Measurements from ENCODE around the gene RASSF8.

RASSF8 gene

DNA sequence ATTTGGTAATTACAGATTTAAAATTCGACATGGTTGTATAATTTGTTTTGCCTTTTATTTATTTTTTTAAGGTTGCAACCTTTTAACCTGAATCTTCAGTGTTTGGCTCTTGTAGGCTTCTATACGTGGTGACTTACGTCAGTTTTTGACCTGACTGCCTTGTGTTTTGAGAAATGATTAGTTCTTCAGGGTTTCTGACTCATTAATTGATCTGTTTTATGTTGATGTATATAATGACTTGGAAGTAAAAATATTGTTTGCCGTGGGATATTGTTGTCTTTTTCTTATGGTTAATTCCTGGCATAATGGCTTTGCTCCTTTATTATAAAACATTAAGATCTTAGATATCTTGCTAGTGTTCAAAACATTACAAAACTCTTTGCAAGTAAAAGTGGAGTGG is 2.5 kb downstream of the RASSF8 start:
- TF ChIP-seq ZNF274 (IDR thresholded peaks at IDR 0.05; ENCODE audit: low read depth, low read length): no peak
- no peak for TF ChIP-seq YY1 (IDR thresholded peaks at IDR 0.05; ENCODE audit: insufficient read depth, insufficient read length)
- no peak for TF ChIP-seq SUZ12 (IDR thresholded peaks at IDR 0.05; ENCODE audit: extremely low read depth, insufficient read depth, insufficient read length)
- H3K36me3 ChIP-seq (ENCODE audit: insufficient read depth, insufficient read length, low read length): peaks cover 14% of the 10 kb centered on the region
- H3K4me1 ChIP-seq (ENCODE audit: insufficient read depth, insufficient read length): peaks cover 3% of the 10 kb centered on the region
- no peak overlapping the region for H3K9ac ChIP-seq (ENCODE audit: insufficient read length, low read depth)
- peaks cover 25% of the 10 kb centered on the region for H3K9me3 ChIP-seq (ENCODE audit: insufficient read depth, low read length)
- DNase-seq (ENCODE audit: low read depth, low spot score): no peak
- no peak overlapping the region for H3K4me3 ChIP-seq (ENCODE audit: insufficient read length, low read depth)
- H3K27me3 ChIP-seq (ENCODE audit: insufficient read depth, insufficient read length): no peaks in the 10 kb centered on the region

DNA sequence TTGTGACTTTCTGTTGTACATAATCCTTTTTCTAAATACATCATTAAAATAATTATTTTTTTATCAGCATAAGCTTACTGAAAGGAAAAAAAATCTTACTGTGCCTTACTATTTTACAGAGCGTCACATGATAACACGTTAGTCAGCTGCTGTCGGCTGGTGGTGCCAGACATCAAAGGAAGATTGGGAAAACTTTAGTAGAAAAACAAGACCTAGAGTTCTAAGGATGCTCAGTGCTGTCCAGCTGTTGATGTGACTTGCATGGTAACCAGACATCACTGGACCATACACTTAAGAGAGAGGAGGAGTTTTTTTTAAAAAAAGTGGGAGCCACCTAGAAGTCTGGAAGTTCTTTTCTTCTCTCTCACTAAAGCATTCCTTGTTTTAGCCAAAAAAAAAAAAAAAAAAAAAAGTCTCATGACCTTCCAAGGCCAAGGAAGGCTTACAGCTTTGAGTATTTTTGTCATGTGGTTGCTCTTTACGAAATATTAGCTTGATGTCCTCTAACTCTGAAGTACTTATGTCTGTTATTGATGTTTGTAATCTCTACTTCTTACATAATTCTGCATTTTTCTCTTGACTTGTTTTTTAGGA is 4.5 kb downstream of the RASSF8 start:
- no peaks in the 10 kb centered on the region for H3K27me3 ChIP-seq (ENCODE audit: insufficient read depth, insufficient read length)
- no peak for DNase-seq (ENCODE audit: low read depth, low spot score)
- H3K9me3 ChIP-seq (ENCODE audit: insufficient read depth, low read length): peaks cover 25% of the 10 kb centered on the region
- TF ChIP-seq YY1 (IDR thresholded peaks at IDR 0.05; ENCODE audit: insufficient read depth, insufficient read length) (no peak), SUZ12 (IDR thresholded peaks at IDR 0.05; ENCODE audit: extremely low read depth, insufficient read depth, insufficient read length) (no peak), ZNF274 (IDR thresholded peaks at IDR 0.05; ENCODE audit: low read depth, low read length) (no peak)
- peaks cover 14% of the 10 kb centered on the region for H3K36me3 ChIP-seq (ENCODE audit: insufficient read depth, insufficient read length, low read length)
- H3K4me1 ChIP-seq (ENCODE audit: insufficient read depth, insufficient read length): no peaks in the 10 kb centered on the region
- H3K4me3 ChIP-seq (ENCODE audit: insufficient read length, low read depth): no peak overlapping the region
- H3K9ac ChIP-seq (ENCODE audit: insufficient read length, low read depth): no peak overlapping the region

DNA sequence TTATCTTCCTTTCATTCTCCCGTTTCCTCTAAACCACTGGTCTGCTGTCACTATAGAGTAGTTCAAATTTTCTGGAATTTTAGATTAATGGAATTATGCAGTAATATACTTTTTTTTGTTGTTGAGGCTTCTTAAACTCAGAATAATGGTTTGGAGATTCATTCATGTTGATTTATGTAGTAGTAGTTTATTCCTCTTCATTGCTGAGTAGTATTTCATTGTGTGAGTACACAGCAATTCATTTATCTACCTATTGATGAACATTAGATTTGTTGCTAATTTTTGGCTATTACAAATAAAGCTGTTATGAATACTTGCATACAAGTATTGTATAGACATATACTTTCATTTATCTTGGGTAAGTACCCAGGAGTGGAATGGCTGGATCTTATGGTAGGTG is 7.2 kb downstream of the RASSF8 start:
- Histone ChIP-seq H3K9me3 (ENCODE audit: insufficient read depth, low read length) (peaks cover 25% of the 10 kb centered on the region), H3K36me3 (ENCODE audit: insufficient read depth, insufficient read length, low read length) (peaks cover 12% of the 10 kb centered on the region), H3K9ac (ENCODE audit: insufficient read length, low read depth) (no peak overlapping the region), H3K4me3 (ENCODE audit: insufficient read length, low read depth) (no peak overlapping the region), H3K27me3 (ENCODE audit: insufficient read depth, insufficient read length) (no peaks in the 10 kb centered on the region), H3K4me1 (ENCODE audit: insufficient read depth, insufficient read length) (no peaks in the 10 kb centered on the region)
- DNase-seq (ENCODE audit: low read depth, low spot score): no peak
- no peak for TF ChIP-seq YY1 (IDR thresholded peaks at IDR 0.05; ENCODE audit: insufficient read depth, insufficient read length)

DNA sequence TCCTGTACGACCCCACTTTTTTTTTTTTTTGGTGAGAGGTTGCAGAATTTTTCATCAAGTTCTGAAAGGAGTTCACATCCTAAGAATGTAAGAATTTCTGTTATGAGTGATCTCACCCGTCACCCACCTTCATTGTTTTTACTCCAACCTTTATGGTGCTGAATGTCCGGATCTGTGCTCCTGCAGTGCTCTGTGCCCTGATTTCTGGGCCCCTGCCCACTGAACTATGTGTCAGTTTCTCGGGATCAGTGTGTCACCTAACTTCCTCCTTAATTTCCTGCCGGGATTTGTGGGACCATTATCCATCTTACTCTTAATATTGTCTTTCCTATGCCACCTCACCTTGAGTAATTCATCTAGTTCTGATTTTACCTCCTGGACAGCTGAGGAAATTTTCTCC is 11.6 kb downstream of the RASSF8 start:
- Histone ChIP-seq H3K4me3 (ENCODE audit: insufficient read length, low read depth) (no peak overlapping the region), H3K9ac (ENCODE audit: insufficient read length, low read depth) (no peak overlapping the region), H3K9me3 (ENCODE audit: insufficient read depth, low read length) (no peaks in the 10 kb centered on the region), H3K27me3 (ENCODE audit: insufficient read depth, insufficient read length) (no peaks in the 10 kb centered on the region), H3K4me1 (ENCODE audit: insufficient read depth, insufficient read length) (peaks cover 3% of the 10 kb centered on the region), H3K36me3 (ENCODE audit: insufficient read depth, insufficient read length, low read length) (no peaks in the 10 kb centered on the region)
- no peak for TF ChIP-seq YY1 (IDR thresholded peaks at IDR 0.05; ENCODE audit: insufficient read depth, insufficient read length)
- TF ChIP-seq SUZ12 (IDR thresholded peaks at IDR 0.05; ENCODE audit: extremely low read depth, insufficient read depth, insufficient read length): no peak
- TF ChIP-seq ZNF274 (IDR thresholded peaks at IDR 0.05; ENCODE audit: low read depth, low read length): no peak
- DNase-seq (ENCODE audit: low read depth, low spot score): no peak

DNA sequence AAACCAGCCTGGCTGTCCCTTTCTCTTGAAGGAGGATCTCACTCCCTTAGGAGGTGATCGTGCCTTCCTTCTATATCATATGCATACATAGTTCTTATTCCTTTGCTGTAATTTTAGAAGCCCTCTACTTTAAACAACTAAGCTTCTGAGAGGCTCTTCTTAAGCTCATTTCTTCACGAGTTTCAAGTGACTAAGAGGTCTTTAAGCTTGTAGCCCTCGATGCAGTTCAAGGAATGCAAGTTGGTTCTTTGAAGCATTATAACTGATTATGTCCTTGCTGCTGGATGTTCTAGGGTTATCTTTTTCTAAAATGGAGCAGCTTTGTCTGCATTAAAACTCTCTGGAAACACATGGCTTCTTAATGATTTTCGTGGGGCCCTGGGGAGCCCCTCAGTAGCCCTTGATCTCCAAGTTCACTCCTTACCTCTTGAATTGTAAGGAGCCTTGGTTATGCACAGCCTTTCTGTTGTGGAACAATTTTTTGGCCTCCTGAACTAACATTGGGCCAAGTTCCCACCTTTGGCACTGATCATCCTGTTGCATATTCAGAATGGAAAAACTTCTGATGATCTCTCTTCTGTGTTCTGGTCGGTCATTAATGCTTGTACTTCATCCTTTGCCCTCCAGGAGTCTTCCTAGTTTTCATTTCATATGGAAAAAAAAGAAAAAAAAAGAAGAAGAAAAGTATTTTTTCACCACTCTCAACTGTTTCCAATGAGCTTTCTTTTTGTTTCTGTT is 12.6 kb downstream of the RASSF8 start:
- TF ChIP-seq ZNF274 (IDR thresholded peaks at IDR 0.05; ENCODE audit: low read depth, low read length): no peak
- TF ChIP-seq SUZ12 (IDR thresholded peaks at IDR 0.05; ENCODE audit: extremely low read depth, insufficient read depth, insufficient read length): no peak
- no peak for TF ChIP-seq YY1 (IDR thresholded peaks at IDR 0.05; ENCODE audit: insufficient read depth, insufficient read length)
- H3K9ac ChIP-seq (ENCODE audit: insufficient read length, low read depth): no peak overlapping the region
- no peak for DNase-seq (ENCODE audit: low read depth, low spot score)

DNA sequence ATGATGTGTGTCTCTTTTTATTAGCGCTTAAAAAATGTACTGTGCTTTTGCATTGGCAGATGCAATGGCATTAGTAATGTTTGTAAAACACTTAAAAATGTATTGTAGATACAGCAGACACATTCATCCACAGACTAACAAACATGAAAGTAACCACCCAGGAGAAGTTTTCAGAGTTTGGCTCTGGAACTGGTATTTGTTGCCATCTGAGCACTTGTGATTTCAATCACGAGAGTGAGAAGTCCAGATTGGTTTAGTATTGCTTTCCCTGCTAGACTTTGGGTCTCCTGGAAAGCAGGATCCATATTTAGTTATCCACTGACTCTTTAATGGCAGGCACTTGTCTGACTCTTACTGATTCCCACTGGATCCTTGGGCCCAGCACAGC is 13.2 kb downstream of the RASSF8 start:
- H3K27me3 ChIP-seq (ENCODE audit: insufficient read depth, insufficient read length): no peaks in the 10 kb centered on the region
- no peaks in the 10 kb centered on the region for H3K9me3 ChIP-seq (ENCODE audit: insufficient read depth, low read length)
- H3K36me3 ChIP-seq (ENCODE audit: insufficient read depth, insufficient read length, low read length): no peaks in the 10 kb centered on the region
- no peak for DNase-seq (ENCODE audit: low read depth, low spot score)
- no peak overlapping the region for H3K4me3 ChIP-seq (ENCODE audit: insufficient read length, low read depth)
- H3K4me1 ChIP-seq (ENCODE audit: insufficient read depth, insufficient read length): peaks cover 3% of the 10 kb centered on the region
- no peak for TF ChIP-seq SUZ12 (IDR thresholded peaks at IDR 0.05; ENCODE audit: extremely low read depth, insufficient read depth, insufficient read length)
- no peak for TF ChIP-seq ZNF274 (IDR thresholded peaks at IDR 0.05; ENCODE audit: low read depth, low read length)
- no peak for TF ChIP-seq YY1 (IDR thresholded peaks at IDR 0.05; ENCODE audit: insufficient read depth, insufficient read length)
- H3K9ac ChIP-seq (ENCODE audit: insufficient read length, low read depth): no peak overlapping the region

More for the DNA sequence above, 12.6 kb downstream of the RASSF8 start:
- Histone ChIP-seq H3K4me3 (ENCODE audit: insufficient read length, low read depth) (no peak overlapping the region), H3K27me3 (ENCODE audit: insufficient read depth, insufficient read length) (no peaks in the 10 kb centered on the region), H3K36me3 (ENCODE audit: insufficient read depth, insufficient read length, low read length) (no peaks in the 10 kb centered on the region), H3K4me1 (ENCODE audit: insufficient read depth, insufficient read length) (peaks cover 3% of the 10 kb centered on the region), H3K9me3 (ENCODE audit: insufficient read depth, low read length) (no peaks in the 10 kb centered on the region)

DNA sequence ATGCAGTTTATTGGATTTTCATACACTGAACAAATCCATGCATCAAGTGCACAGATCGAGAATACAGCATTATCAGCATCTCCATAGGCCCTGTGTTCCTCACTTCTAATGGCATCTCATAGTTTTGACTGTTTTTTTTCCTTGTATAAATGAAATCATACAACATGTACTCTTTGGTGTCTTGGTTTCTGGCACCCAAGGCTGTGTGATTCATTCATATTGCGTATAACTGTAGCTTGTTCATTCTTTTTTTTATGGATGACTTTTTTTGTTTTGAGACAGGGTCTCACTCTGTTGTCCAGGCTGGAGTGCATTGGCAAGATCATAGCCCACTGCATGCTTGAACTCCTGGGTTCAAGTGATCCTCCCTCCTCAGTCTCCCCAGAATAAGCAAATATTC is 14.3 kb downstream of the RASSF8 start:
- Histone ChIP-seq H3K4me3 (ENCODE audit: insufficient read length, low read depth) (no peak overlapping the region), H3K27me3 (ENCODE audit: insufficient read depth, insufficient read length) (no peaks in the 10 kb centered on the region), H3K4me1 (ENCODE audit: insufficient read depth, insufficient read length) (peaks cover 3% of the 10 kb centered on the region), H3K36me3 (ENCODE audit: insufficient read depth, insufficient read length, low read length) (no peaks in the 10 kb centered on the region), H3K9ac (ENCODE audit: insufficient read length, low read depth) (no peak overlapping the region), H3K9me3 (ENCODE audit: insufficient read depth, low read length) (no peaks in the 10 kb centered on the region)
- TF ChIP-seq SUZ12 (IDR thresholded peaks at IDR 0.05; ENCODE audit: extremely low read depth, insufficient read depth, insufficient read length) (no peak), ZNF274 (IDR thresholded peaks at IDR 0.05; ENCODE audit: low read depth, low read length) (no peak), YY1 (IDR thresholded peaks at IDR 0.05; ENCODE audit: insufficient read depth, insufficient read length) (no peak)
- DNase-seq (ENCODE audit: low read depth, low spot score): no peak

All from NT2/D1 (cell line).